ENCODE data around the gene EHD1.

EHD1 gene

DNA sequence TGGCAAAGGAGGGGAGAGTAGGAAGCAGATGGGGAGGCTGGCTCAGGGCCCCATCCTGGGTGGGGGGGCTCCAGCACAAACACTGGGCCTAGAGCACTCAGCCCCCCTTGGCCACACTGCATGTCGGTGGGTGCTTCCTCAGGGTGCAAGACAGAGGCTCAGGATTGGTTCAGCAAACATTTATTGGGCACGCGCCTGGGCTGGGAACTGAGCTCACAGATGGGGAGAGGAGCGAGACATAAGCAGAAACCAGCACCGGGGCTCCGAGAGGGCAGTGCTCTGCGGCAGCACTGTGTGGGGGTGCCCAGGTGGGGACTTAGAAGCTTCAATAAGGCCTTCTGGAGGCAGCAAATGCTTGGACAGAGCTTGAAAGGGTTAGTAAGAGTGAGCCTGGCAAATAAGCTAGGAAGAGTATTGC is 12.1 kb upstream of the EHD1 start:
- no peak for DNase-seq (ENCODE audit: low read depth)

GRCh38 chr11:64888729-64889511 is 10.5 kb upstream of the EHD1 start:
- peak; percentile 80 for DNase-seq (ENCODE audit: low read depth)

DNA sequence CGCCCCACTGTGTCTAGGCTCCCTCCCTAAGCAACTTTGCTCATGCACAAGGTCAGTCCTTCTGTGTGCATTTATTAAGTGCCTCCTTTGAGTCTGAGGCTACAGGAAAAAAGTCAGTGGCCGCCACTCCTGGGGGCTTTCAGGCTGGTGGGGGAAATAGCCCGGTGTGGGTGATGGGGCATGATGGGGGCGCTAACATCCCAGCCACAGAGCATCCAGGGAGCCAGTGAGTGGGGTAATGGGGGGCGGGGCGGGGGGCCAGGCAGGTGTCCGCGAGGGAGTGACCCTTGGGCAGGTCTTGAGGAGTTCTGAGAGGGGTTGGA is 9.9 kb upstream of the EHD1 start:
- no peak for DNase-seq (ENCODE audit: low read depth)

DNA sequence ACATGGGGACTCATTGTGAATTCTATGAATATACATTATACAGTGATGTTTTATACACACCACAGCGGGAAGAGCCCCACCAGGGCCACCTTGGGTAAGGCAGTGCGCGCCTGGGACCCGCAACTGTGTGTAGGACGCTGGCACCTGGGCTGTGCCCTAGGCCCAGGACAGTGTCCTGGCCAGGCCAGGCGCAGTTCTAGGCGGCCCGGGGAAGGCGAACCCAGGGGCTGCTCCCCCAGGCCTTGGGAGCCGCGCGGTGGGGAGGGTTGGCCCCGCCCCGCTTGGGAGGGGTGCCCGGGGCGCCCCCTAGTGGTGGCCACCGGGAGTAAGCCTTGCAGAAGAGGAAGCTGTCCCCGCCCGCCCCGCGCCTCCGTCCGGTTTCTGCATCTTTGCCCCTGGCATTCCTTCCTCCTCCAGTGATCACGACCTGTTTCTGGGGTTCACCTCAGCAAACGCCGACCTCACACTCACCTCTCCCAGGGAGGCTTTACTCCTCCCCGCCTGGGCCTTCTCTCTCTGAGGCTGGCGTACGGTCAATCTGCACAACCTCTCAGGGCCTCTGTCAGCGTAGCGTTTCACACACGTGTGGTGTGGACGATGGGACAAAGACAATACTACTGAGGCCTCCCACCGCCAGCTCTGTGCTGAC is 9.5 kb upstream of the EHD1 start:
- DNase-seq (ENCODE audit: low read depth) = no peak

GRCh38 chr11:64887234-64887756 is 8.9 kb upstream of the EHD1 start:
- DNase-seq (ENCODE audit: low read depth) = no peak

DNA sequence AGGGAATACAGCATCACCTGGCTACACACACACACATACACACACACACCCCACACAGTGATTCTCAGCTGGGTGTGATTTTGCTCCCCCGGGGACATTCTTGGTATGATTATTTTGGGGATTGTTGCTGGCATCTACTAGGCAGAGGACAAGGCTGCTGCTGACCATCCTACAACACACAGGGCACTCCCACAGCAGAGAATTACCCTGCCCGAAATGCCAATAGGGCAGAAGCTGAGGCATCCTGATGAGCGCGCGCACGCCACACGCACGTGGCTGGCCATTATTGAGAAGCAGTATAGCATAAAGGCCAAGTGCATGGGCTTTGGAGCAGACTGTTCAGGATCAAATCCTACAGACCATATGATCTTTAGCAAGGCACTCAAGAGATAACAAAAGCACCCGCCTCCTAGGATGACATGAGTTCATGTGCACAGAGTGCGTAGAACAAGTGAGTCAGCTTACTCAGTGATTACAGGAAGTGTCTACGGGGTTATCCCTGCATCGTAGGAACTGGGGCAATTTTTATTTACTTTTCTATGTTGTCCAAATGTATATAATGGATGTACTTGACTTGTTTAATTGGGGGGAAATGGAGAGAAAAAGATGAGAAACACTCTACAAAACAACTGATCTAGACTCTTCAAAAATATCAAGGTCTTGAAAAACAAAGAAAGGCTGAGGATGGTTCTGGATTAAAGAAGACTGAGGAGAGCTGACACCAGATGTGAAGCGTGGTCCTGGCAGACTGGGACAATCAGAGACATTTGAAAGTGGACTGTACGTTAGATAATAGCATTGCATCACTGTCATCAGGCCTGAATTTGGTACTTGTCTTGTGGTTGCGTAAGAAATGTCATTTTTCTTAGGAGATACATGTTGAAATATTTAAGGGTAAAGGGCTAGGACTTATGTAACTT is 7.2 kb upstream of the EHD1 start:
- no peak for DNase-seq (ENCODE audit: low read depth)

DNA sequence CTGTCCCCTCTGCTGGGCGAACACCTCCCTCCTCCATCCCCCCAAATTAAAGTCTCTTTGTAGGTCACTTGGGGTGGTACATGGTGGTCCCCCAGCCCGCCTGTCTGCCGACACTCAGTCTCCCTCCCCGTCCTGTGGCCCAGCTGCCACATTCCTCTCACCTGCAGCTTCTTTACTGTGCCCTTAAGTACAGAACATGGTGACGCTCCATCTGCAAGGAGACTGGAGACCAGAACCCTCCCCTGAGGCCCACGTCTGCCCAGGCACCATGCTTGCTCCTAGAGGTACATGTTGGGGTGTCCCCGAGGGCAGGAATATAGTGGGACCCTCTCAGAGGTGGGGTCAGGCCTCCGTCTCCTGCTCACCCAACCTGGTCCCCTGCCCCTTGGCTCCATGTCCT is 5.6 kb upstream of the EHD1 start:
- DNase-seq (ENCODE audit: low read depth) = no peak

DNA sequence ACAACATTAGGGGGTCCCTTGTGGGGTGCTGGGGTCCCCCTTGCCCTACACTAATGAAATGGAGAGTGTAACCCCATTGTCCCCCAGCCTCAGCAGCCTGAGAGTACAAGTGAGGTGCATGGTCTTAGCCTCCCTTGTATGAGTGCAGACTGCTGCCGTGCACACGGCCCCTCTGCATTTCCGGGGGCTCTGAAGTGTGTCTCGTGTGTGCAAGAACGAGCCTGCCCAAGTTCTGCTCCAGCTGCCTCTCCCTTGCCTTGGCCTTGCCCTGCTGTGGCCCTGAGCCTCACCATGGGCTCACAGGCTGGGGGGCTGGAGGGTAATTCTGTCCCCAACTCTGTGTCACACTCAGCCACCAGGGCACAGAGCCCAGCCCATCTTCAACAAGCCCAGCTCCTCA is 5.2 kb upstream of the EHD1 start:
- DNase-seq (ENCODE audit: low read depth) = no peak

- no peak for DNase-seq (ENCODE audit: low read depth)
Measured at GRCh38 chr11:64882243-64882642, 3.8 kb upstream of the EHD1 start.

DNA sequence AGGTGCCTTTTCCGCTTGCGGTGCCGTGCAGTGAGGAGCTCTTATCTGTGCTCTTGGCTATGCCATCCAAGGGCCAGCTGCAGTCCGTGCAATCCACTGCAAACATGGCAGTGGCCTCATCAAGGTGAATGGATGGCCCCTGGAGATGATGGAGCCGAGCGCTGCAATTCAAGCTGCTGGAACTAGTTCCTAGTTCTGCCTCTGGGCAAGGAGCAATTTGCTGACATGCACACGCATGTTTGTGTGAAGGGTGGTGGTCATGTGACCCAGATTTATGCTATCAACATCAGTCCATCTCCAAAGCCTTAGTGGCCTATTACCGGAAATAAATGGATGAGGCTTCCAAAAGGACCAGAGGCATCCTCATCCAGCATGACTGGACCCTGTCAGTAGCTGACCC is 3.1 kb upstream of the EHD1 start:
- DNase-seq (ENCODE audit: low read depth) = no peak

DNA sequence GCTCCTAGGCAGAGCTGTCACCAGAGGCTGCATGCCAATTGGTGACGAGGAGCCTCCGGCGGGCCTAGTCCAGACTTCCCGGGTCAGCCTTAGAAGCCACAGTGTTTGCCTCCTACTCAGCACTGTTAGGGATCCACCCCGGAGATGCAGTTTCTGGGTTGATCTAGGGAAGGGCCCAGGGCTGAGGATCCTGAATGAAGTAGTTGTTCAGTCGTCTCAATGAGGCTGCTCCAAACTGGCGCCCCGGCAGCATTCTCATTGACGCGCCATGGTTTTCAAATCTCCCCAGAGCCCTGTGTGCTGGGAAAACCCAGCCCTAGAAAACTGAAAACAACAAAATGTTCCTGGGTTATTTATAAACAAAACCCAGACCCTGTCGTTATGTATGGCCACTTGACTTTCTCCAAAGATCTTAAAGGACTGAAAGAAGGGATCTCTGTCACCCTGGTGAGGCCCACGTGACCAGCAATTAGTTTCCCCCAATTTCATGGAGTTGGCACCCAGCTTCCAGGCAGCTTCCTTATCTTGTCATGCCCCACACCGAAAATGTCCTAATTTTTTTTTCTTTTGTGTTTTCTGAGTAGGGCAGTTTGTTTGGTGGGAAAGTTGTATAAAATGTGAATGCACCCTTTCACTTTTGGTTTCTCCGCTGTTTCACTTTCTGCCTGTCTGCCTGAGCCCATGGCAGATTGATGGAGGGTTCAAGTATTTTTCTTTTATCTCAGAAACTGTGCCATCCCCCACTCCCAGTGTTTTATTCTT is 2.0 kb upstream of the EHD1 start:
- no peak for DNase-seq (ENCODE audit: low read depth)

DNA sequence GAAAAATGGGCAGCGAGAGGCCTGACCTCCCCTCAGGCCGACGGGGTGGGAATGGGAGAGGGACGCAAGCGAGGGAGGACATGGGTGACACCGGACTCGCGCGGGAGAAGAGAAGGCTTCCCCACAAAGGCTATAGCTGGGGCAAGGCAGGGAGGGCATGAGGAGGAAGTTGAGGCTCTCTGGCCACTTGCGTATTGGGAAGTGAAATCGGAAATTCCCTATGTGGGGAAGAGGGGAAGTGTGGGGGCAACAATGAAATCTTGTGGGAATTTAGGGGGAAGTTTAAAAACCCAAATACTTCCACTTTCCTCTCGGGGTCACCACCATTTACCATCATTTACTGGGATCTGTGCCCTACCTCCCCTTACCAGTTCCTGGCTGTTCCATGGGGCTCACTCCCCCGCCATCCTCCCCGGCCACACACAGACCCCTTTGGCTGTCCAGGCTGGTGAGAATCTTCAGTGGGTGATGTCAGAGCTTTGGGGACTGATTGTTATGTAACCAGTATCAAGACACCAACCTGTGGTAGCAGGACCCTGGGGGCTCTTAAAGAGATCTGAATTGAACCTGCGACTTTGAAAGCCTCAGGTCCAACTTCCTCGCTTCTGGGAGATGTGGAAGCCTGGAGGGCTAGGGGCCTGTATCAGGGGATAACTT is 951 bp upstream of the EHD1 start:
- DNase-seq (ENCODE audit: low read depth) = no peak

- DNase-seq (ENCODE audit: low read depth) = no peak
Measured at GRCh38 chr11:64878223-64878493, 263 bp downstream of the EHD1 start.

GRCh38 chr11:64877390-64878222 is 815 bp downstream of the EHD1 start:
- no peak for DNase-seq (ENCODE audit: low read depth)

GRCh38 chr11:64876835-64877341 is 1.5 kb downstream of the EHD1 start:
- no peak for DNase-seq (ENCODE audit: low read depth)

- DNase-seq (ENCODE audit: low read depth) = no peak
Measured at GRCh38 chr11:64876229-64876750, 2.1 kb downstream of the EHD1 start.

- no peak for DNase-seq (ENCODE audit: low read depth)
Measured at GRCh38 chr11:64875369-64876228, 2.8 kb downstream of the EHD1 start.

GRCh38 chr11:64874308-64875240 is 3.8 kb downstream of the EHD1 start:
- no peak for DNase-seq (ENCODE audit: low read depth)

Data from CMK (cell line).